Neural cell (in vitro differentiated cells): ENCODE data around the gene FAM124A. TPM values are rescaled to one million over a fixed set of nuclear protein-coding genes. Genes with fewer than 3 reads are reported as not detected.

Source experiments
- H2AFZ ChIP-seq: fragments of 200-600, 300-800 bp; sonication (generic), shearing (Covaris generic); 2 replicates; pipeline ENCODE4 v1.6.0; 2014; ENCODE audit warnings: low read depth, mild to moderate bottlenecking, antibody characterized with exemption, low read length, moderate library complexity
- H3F3A ChIP-seq: fragments of 200-600 bp; shearing (Covaris generic); 2 replicates; pipeline ENCODE4 v1.6.1; 2016; ENCODE audit warnings: mild to moderate bottlenecking, moderate library complexity, mixed read lengths, antibody characterized with exemption, low read length; ENCODE audit not compliant: insufficient read depth, poor library complexity, severe bottlenecking
- H3K27ac ChIP-seq: fragments of 200-600, 300-800 bp; sonication (generic), shearing (Covaris generic); 2 replicates; pipeline ENCODE4 v1.5.1; 2014; ENCODE audit warnings: mild to moderate bottlenecking, low read length, moderate library complexity
- H3K27me3 ChIP-seq: fragments of 300-800, 200-600 bp; sonication (generic), shearing (Covaris generic); 2 replicates; pipeline ENCODE4 v1.6.0; 2014; ENCODE audit warnings: mild to moderate bottlenecking, low read depth, low read length, moderate library complexity; ENCODE audit not compliant: insufficient read depth
- H3K36me3 ChIP-seq: fragments of 300-800, 200-600 bp; sonication (generic), shearing (Covaris generic); 2 replicates; pipeline ENCODE4 v1.5.1; 2014; ENCODE audit warnings: mild to moderate bottlenecking, antibody characterized with exemption, low read length, moderate library complexity; ENCODE audit not compliant: insufficient read depth
- H3K4me2 ChIP-seq: fragments of 300-800, 200-600 bp; sonication (generic), shearing (Covaris generic); 2 replicates; pipeline ENCODE4 v1.6.0; 2014; ENCODE audit warnings: mild to moderate bottlenecking, low read length
- H3K4me3 ChIP-seq: fragments of 300-800, 200-600 bp; sonication (generic), shearing (Covaris generic); 2 replicates; pipeline ENCODE4 v1.5.1; 2014; ENCODE audit warnings: mild to moderate bottlenecking, low read length, moderate library complexity
- H3K79me2 ChIP-seq: fragments of 200-600 bp; shearing (Covaris generic); replicated peaks from 2 replicates; pipeline ENCODE4 v1.6.0; 2014; ENCODE audit warnings: mild to moderate bottlenecking, low read length, moderate library complexity; ENCODE audit not compliant: insufficient read depth
- H3K9ac ChIP-seq: fragments of 300-800, 200-600 bp; sonication (generic), shearing (Covaris generic); 2 replicates; pipeline ENCODE4 v1.6.1; 2016; ENCODE audit warnings: mild to moderate bottlenecking, low read length, mixed read lengths
- H3K9me2 ChIP-seq: fragments of 200-600 bp; shearing (Covaris generic); 2 replicates; pipeline ENCODE4 v1.6.1; 2016; ENCODE audit warnings: mild to moderate bottlenecking, low read length, mixed read lengths; ENCODE audit not compliant: insufficient read depth
- H3K9me3 ChIP-seq: fragments of 200-600, 300-800 bp; sonication (generic), shearing (Covaris generic); 2 replicates; pipeline ENCODE4 v1.6.1; 2016; ENCODE audit warnings: mild to moderate bottlenecking, mixed run types, low read length, moderate library complexity, mixed read lengths
- H4K20me1 ChIP-seq: fragments of 200-600 bp; shearing (Covaris generic); 2 replicates; pipeline ENCODE4 v1.6.1; 2016; ENCODE audit warnings: mild to moderate bottlenecking, mixed run types; ENCODE audit not compliant: insufficient read depth
- EP300 ChIP-seq: fragments of 450-650 bp; conservative IDR thresholded peaks from 2 replicates; pipeline ENCODE4 v1.6.1; 2014; ENCODE audit warnings: antibody characterized with exemption, mild to moderate bottlenecking, moderate library complexity; ENCODE audit not compliant: poor library complexity, severe bottlenecking
- MXI1 ChIP-seq: fragments of 450-650 bp; conservative IDR thresholded peaks from 2 replicates; pipeline ENCODE4 v1.6.1; 2014; ENCODE audit warnings: antibody characterized with exemption, mild to moderate bottlenecking; ENCODE audit not compliant: poor library complexity, severe bottlenecking
- TAF1 ChIP-seq: IDR thresholded peaks from 2 replicates; pipeline ENCODE4 v1.6.1; 2012; ENCODE audit warnings: low read depth
- polyA plus RNA-seq: library from polyadenylated mRNA; depleted of rRNA; stranded (reverse); fragments of >200 nt; gene quantifications from 2 replicates; pipeline ENCODE4 v1.2.3, GENCODE V29; 2014
- TF ChIP-seq, protein P1 (sequence below): fragments of 450-650 bp; IDR thresholded peaks from 2 replicates; pipeline ENCODE4 v1.5.1; 2014; ENCODE audit warnings: antibody characterized with exemption, mild to moderate bottlenecking, moderate library complexity; ENCODE audit not compliant: poor library complexity, severe bottlenecking
- TF ChIP-seq, protein P2 (sequence below): IDR thresholded peaks from 2 replicates; pipeline ENCODE4 v1.6.1; 2012; ENCODE audit warnings: borderline replicate concordance

FAM124A gene
- polyA plus RNA-seq, 1 donor from 2014 or later, result 3.0 TPM

DNA sequence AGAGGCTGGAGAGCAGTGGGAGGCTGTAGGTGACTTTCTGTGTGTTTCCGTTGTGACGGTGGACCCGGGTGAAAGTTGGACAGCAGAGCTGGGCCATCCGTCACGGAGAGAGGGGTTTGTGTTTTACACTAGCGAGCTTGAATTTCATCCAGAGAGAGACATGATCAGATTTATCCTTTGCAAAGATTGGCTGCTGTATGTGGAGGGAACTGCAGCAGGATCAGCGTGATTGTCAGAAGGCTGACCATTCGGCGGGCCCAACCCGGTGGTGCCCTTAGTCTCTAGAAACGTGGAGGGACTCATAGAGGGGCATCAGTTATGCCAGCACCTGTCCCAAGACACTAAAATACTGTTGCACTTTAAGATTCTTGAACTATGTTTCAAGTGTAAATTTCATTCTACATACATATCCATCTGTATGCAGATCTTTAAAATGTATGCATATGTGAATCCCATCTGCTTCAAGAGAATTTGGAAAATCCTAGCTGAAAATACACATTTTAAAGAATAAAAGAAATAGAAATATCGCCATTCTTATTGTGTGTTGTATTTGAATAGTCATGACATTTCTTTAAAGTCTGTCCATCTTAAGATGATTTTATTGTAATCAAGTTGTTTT, 7.0 kb downstream of the FAM124A start:
- TF ChIP-seq, protein P1, sequence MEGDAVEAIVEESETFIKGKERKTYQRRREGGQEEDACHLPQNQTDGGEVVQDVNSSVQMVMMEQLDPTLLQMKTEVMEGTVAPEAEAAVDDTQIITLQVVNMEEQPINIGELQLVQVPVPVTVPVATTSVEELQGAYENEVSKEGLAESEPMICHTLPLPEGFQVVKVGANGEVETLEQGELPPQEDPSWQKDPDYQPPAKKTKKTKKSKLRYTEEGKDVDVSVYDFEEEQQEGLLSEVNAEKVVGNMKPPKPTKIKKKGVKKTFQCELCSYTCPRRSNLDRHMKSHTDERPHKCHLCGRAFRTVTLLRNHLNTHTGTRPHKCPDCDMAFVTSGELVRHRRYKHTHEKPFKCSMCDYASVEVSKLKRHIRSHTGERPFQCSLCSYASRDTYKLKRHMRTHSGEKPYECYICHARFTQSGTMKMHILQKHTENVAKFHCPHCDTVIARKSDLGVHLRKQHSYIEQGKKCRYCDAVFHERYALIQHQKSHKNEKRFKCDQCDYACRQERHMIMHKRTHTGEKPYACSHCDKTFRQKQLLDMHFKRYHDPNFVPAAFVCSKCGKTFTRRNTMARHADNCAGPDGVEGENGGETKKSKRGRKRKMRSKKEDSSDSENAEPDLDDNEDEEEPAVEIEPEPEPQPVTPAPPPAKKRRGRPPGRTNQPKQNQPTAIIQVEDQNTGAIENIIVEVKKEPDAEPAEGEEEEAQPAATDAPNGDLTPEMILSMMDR, result no peak
- TF ChIP-seq TAF1, result no peak
- TF ChIP-seq, protein P2, sequence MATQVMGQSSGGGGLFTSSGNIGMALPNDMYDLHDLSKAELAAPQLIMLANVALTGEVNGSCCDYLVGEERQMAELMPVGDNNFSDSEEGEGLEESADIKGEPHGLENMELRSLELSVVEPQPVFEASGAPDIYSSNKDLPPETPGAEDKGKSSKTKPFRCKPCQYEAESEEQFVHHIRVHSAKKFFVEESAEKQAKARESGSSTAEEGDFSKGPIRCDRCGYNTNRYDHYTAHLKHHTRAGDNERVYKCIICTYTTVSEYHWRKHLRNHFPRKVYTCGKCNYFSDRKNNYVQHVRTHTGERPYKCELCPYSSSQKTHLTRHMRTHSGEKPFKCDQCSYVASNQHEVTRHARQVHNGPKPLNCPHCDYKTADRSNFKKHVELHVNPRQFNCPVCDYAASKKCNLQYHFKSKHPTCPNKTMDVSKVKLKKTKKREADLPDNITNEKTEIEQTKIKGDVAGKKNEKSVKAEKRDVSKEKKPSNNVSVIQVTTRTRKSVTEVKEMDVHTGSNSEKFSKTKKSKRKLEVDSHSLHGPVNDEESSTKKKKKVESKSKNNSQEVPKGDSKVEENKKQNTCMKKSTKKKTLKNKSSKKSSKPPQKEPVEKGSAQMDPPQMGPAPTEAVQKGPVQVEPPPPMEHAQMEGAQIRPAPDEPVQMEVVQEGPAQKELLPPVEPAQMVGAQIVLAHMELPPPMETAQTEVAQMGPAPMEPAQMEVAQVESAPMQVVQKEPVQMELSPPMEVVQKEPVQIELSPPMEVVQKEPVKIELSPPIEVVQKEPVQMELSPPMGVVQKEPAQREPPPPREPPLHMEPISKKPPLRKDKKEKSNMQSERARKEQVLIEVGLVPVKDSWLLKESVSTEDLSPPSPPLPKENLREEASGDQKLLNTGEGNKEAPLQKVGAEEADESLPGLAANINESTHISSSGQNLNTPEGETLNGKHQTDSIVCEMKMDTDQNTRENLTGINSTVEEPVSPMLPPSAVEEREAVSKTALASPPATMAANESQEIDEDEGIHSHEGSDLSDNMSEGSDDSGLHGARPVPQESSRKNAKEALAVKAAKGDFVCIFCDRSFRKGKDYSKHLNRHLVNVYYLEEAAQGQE, result no peak
- no peak overlapping the region for H3K4me2 ChIP-seq
- peaks cover 9% of the 10 kb centered on the region for H3K79me2 ChIP-seq
- no peaks in the 10 kb centered on the region for H3K9me2 ChIP-seq
- no peak overlapping the region for H3K4me3 ChIP-seq
- no peak overlapping the region for H3K9ac ChIP-seq
- no peaks in the 10 kb centered on the region for H3F3A ChIP-seq
- no peaks in the 10 kb centered on the region for H3K27me3 ChIP-seq
- no peaks in the 10 kb centered on the region for H3K36me3 ChIP-seq
- H3K27ac ChIP-seq, result no peak overlapping the region
- no peaks in the 10 kb centered on the region for H4K20me1 ChIP-seq
- H2AFZ ChIP-seq, result no peak overlapping the region
- no peaks in the 10 kb centered on the region for H3K9me3 ChIP-seq

DNA sequence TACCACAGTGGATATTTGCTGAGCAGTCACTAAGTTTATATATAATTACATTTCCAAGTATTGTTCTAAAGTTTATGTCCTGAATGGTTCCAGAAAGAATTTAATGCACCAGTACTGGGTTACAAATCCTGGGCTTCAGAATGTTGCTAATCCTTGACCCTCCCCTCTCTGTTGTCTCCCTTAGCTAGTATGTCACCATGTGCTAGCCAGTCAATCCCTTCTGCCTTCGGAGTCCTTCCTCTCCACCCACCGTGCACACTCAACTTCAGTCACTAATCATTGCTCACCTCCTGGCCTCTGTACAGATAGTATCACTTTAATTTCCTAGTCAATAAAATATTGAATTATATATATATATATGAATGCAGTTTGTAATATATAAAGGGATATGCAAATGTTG, 7.5 kb downstream of the FAM124A start:
- Histone ChIP-seq H2AFZ (no peak overlapping the region), H3K4me2 (no peak overlapping the region), H3F3A (no peaks in the 10 kb centered on the region), H3K9me2 (no peaks in the 10 kb centered on the region), H3K27me3 (no peaks in the 10 kb centered on the region), H3K4me3 (no peak overlapping the region), H3K79me2 (peaks cover 4% of the 10 kb centered on the region), H4K20me1 (no peaks in the 10 kb centered on the region), H3K9me3 (no peaks in the 10 kb centered on the region), H3K27ac (no peak overlapping the region), H3K36me3 (no peaks in the 10 kb centered on the region), H3K9ac (no peak overlapping the region)
- TF ChIP-seq MXI1 (no peak), EP300 (no peak)
- TF ChIP-seq, protein P1, result no peak
